Measurements from ENCODE around the gene PRDM15.

The PRDM15 gene

GRCh38 chr21:41784456-41785102 lies 94.6 kb downstream of the PRDM15 start:
- DNase-seq (ENCODE audit: low read depth in 2 of 3, low spot score in 1 of 3): no peak

- DNase-seq (ENCODE audit: low read depth in 2 of 3, low spot score in 1 of 3): no peak
Observed at GRCh38 chr21:41783476-41784180, 95.5 kb downstream of the PRDM15 start.

- DNase-seq (ENCODE audit: low read depth in 2 of 3, low spot score in 1 of 3): no peak
Observed at GRCh38 chr21:41781050-41781410, 98.1 kb downstream of the PRDM15 start.

- DNase-seq (ENCODE audit: low read depth in 2 of 3, low spot score in 1 of 3): no peak
Observed at GRCh38 chr21:41780337-41781049, 98.7 kb downstream of the PRDM15 start.

DNA sequence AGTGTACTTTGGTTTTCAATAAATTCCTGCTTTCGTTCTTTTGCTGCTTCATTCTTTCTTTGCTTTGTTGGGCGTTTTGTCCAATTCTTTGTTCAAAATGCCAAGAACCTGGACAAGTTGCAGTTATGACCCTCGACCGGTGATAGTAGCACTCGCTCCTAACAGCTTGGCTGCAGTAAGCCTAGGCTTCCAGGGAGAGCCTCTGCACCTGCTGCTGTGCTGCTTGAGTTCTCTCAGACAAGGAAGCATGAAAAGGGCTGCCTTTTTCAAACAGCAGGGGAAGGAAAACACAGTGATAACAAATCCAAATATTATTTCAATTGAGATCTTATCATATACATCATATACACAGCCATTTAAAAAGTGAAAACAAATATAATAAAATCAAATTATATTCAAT lies 99.5 kb downstream of the PRDM15 start:
- DNase-seq (ENCODE audit: low read depth in 2 of 3, low spot score in 1 of 3): no peak

DNA sequence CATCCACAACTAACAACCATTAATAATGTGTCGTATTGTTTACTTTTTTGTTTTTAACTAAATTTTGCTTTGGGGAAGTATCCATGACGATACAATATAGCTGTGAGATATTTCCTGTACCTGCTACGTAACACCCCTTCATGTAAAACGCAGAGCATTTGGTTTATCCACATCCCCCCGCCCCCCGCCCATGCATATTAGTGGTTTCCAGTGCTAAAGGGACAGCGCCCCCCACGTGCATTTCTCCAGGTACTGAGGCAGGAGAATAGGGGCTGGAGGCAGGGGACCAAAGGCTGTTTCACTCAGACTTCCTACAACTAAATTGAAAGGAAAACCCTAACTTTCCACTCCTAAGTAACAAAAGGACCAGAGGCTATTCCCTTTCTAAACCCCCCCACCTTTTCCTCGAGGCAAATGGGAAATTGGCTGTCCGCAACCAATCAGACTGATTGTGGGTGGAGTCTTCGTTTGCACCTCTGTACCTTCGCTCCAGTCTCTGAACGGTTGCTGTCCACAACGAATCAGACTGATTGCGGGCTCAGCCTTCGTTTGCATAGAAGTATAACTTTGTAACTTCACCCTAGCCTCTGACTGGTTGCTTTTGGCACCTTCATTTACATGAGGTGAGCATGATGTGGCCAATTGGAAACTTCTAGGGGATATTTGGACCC lies 100.1 kb downstream of the PRDM15 start:
- DNase-seq (ENCODE audit: low read depth in 2 of 3, low spot score in 1 of 3): no peak

GRCh38 chr21:41777951-41778815 lies 101.0 kb downstream of the PRDM15 start:
- no peak for DNase-seq (ENCODE audit: low read depth in 2 of 3, low spot score in 1 of 3)

- no peak for DNase-seq (ENCODE audit: low read depth in 2 of 3, low spot score in 1 of 3)
Observed at GRCh38 chr21:41776778-41777177, 102.4 kb downstream of the PRDM15 start.

- no peak for DNase-seq (ENCODE audit: low read depth in 2 of 3, low spot score in 1 of 3)
Observed at GRCh38 chr21:41775149-41775472, 104.0 kb downstream of the PRDM15 start.

- DNase-seq (ENCODE audit: low read depth in 2 of 3, low spot score in 1 of 3): no peak
Observed at GRCh38 chr21:41774467-41775148, 104.5 kb downstream of the PRDM15 start.

DNA sequence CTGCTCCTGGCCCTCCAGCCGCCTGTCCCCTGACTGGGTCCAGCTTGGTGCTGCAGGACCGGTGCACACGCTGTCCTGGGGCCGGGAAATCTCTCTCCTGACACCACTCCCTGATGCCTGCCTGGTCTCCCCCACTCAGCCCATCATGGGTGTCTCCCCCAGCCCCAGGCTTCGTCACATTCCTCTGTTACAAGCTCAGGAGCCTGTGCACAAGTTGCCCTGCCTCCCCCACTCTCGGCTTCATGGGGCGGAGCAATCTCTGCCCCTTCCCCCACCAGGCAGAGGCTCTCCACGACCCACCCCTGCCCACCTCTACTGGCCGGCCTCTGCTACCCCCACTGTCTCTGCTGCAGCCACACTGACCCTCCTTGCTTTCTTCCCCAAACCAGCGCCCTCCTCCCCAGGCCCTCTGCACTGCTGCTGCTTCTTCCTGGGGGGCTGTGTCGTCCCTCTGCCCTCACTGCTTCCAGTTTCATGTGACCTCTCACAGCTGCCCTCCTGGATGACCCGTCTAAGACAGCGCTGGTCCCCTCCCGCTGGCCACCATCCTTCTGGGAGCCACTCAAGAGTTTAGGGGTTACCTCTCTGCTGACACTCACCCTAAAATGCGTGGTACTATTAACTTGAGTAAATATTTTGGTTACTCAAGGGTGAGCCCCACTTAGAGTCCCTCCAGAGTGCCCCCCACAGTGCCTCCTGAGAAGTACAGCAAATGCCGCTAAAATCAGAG lies 106.6 kb downstream of the PRDM15 start:
- no peak for DNase-seq (ENCODE audit: low read depth in 2 of 3, low spot score in 1 of 3)

GRCh38 chr21:41771625-41771945 lies 107.6 kb downstream of the PRDM15 start:
- DNase-seq (ENCODE audit: low read depth in 2 of 3, low spot score in 1 of 3): no peak

DNA sequence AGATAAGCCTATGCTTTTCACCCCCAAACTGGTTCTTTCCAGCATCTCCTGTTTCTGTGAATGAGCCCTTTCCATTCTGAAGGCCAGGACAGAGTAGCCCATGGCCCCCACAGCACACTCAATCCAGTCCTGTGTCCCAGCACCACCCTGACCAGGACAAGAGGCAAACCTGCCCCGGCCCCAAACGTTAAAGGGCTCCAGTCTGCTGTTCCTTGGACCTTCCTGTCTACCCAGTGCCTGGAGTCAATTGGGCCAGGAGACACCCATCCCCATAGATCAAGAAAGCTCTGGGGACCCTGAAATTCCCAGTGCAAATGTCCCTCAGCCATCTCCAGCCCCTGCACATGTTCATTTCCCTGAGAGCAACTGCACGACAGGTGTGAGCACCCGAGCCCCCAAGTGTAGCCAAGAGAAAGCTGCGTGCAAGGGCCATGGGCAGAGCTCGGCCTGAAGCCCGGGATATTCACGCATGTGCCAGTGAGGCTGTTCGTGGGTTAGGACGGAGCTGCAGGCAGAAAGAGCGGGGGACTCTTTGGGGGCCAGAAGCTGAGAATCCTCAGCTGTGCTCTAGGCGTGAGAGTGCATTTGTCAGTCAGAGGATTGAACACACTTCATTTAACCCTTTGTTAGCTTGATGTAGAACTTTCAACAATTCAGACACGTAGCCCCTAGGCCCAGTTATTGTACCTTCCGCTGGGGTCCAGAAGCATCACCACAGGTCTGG lies 108.1 kb downstream of the PRDM15 start:
- DNase-seq (ENCODE audit: low read depth in 2 of 3, low spot score in 1 of 3): no peak

DNA sequence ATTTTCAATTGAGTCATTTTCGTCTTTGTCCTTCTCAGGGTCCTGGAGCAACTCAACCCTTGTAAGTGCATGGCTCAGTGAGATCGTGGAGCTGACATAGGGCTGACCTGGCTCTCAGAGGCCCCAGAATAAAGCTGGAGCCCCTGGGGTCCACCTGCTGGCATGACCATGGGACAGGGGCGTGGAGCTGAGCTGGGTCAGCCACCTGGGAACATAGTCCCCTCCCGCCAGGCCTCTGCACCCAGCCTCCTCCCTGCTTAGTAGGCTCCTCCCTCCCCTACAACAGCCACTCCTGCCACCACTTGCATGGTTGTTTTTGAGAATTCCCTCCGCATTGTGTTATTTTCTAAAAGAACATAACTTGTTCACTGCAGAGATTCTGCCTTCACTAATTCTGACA lies 109.2 kb downstream of the PRDM15 start:
- DNase-seq (ENCODE audit: low read depth in 2 of 3, low spot score in 1 of 3): no peak

- DNase-seq (ENCODE audit: low read depth in 2 of 3, low spot score in 1 of 3): no peak
Observed at GRCh38 chr21:41769521-41769920, 109.6 kb downstream of the PRDM15 start.

GRCh38 chr21:41769111-41769510 lies 110.0 kb downstream of the PRDM15 start:
- no peak for DNase-seq (ENCODE audit: low read depth in 2 of 3, low spot score in 1 of 3)

DNA sequence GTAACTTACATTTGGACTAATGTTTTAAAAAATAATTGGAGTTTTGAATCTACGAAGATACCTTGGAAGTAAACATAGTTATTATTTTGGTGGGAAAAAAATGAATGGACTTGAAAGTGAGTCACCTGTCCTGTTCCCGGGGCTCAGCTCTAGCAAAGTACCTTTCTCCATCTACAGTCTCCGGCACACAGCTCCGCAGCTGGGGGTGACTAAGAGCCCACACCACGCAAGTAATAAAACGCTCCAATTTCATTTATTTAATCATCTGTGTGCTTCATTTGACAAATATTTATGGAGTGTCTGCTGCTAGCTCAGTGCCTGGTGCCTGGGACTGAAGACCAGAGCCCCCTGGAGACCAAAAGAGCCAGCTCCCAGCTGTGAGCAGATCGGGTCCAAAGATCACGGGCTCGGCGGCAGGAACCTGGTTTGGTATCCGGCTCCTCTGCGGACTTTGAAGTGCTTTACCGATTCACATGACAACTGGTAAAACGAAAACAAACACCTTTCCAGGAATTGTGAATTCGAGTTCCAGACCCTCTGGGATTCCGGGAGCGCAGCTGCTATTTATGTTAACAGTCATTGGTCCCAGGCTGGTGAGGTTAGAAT lies 110.6 kb downstream of the PRDM15 start:
- DNase-seq (ENCODE audit: low read depth in 2 of 3, low spot score in 1 of 3): no peak

DNA sequence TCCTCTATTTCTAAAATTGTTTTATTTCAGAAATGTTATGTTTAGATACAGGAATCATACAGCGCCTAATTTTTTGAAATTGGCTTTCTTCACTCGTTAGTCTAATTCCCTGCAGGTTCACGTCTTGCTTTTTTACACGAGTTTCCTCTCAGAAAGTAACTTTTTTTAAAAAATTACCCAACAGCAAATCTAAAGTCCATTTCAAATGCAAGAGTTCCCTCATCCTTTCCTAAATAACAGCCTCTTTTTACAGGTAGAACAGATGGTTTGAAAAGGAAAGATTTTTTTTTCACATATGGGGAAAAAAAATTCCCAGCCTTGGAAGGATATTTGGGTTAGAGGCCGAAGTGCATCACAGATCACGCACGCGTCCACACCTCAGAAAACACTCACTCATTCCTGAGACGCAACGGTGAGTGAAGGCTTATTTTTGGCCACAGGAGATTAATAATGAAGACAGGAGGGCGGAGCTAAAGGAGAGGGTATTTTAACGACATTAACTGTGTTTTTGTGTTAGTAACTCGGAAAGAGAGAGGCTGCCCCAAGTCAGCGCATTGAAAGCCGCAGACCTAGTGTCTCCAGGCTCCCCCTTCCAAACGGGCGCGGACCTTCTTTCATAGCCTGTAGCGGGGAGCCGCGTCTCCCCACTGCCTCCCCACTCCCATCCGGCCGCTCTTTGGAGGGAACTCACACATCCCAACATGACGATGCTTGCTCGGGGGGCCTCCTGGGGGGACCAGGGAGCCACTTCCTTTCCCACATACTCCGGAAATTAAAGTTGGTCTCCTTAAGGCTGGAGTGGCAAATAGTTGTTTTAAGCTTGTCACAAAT lies 111.3 kb downstream of the PRDM15 start:
- DNase-seq (ENCODE audit: low read depth in 2 of 3, low spot score in 1 of 3): no peak

Measured in stimulated activated CD4-positive, alpha-beta T cell treated with anti-CD3 and anti-CD28 coated beads, Interleukin-12 subunit alpha, Interleukin-12 subunit beta, amount 100 ng/mL, for 48 hours (primary cell).